Stimulated activated CD8-positive, alpha-beta memory T cell treated with anti-CD3 and anti-CD28 coated beads, Interleukin-2, amount 100 ng/mL, for 1 hour (primary cell): ENCODE measurements around the gene AGAP1.

Experiments
- DNase-seq, 2 donors: peaks; one replicate each; pipeline ENCODE4 v3.0.0-alpha.2; 2020; ENCODE audit warnings: low read depth in 2 of 2

Gene AGAP1

GRCh38 chr2:235845245-235845644 lies 351.4 kb downstream of the AGAP1 start:
- no peak for DNase-seq

DNA sequence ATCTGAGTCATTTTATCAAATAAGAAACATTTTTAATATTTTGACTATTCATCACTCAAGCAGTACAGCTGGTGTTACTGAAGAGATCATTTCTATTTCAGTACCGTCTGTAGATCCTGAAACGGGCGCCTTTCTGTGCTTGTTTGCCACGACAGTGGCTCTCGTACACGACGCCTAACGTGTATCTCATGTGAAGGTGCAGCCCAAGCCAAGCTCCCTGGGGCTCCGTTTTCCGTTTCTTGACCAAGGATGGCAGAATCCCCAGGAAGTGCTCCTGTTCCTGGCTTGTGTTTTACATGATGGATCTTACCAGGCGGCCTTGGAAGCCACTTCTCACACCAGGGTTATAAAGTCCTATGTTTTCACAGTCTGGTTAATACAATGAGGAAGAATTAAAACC lies 353.7 kb downstream of the AGAP1 start:
- no peak for DNase-seq

DNA sequence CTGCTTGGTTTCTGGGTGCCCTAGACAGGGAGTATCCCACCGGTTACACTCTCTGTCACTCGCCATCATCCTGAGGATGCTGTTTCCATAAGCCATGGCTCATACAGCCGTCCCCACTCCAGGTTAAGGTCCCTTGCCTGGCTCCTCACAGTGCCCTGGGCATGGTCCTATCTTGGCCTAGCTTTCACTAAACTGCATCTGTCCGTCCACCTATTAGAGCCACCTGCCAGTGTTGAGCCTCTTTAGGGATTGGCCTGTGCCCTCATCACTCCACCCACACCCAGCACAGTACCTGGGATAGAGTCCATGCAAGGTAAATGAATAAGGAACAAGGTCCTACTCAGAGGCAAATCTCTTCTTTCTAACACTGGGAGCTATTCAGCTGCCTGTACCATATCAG lies 354.2 kb downstream of the AGAP1 start:
- no peak for DNase-seq

DNA sequence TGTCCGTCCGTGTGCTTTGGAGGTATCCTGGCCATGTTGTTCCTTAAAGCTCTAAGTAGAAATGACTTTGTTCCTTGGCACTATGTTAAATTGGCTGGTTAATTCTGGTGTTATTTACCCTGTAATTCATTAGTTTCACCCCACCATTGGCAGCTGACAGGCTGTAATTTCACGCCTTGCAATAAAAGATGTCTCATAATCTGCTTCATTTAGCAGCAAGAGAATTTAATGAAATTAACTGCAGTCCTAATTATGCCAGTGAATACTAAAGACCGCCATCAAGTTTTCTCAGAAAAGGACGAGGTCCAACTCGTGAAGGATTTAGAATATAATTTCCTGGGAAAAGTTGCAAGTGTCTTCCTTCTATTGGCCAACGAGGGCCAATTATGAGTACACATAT lies 355.1 kb downstream of the AGAP1 start:
- no peak for DNase-seq

DNA sequence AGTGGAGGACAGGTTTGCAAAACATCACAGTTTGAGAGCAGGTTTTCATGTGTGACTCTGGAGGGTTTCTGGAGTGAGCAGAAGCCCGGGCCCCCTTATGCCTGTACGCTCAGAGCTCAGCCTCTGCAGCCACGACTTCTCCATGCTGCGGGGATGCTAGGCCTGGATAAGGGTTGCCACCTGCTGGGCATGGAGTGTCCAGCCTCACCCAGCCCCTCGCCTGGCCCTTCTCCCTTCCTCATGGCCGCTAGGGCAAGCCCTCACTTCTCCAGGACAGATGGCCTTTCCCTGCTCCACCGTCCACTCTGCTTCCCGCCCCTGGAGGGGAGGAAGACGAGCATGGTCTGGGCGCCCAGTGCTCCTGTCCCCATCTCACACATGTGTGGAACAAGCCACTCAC lies 355.6 kb downstream of the AGAP1 start:
- no peak for DNase-seq

- no peak for DNase-seq
Observed at GRCh38 chr2:235850289-235850688, 356.4 kb downstream of the AGAP1 start.

DNA sequence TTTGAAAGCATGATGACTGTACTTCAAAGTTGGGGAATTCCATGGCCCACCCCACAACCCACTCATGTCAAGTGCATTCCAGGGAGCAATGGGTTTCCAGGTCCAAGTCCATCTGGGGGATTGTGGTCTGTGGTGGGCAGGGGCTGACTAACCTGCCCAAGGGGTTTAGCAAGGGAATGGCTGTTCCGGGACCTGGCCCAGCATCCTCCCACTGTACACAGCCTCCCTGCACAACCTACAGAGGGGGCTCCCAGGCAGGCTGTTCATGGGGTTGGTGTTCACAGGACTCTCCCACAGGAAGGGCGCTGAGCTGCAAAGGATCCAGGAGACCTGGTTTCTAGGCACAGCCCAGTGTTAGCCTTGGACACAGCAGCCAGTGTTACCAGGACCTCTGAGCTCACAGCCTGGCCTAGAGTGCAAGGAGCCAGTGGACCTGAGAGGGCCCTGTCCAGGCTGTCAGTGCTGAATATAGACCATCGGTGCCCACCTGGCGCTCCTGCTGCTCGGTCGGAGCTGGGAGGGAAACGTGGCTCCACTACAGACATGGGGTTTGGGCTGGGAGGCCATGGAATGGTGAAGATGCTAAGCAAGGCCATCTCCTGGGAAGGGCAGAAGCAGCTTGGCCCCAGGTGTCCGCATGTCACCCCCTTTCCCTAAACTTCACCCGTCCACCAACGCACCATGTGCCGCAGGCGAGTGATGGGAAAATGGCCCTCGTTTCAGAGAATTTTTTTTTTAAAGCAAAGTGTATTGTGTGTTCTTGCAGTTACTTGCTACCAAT lies 357.1 kb downstream of the AGAP1 start:
- DNase-seq = no peak

GRCh38 chr2:235851828-235852525 lies 358.1 kb downstream of the AGAP1 start:
- no peak for DNase-seq

GRCh38 chr2:235852526-235852920 lies 358.7 kb downstream of the AGAP1 start:
- no peak for DNase-seq

- DNase-seq = no peak
Observed at GRCh38 chr2:235854276-235854675, 360.4 kb downstream of the AGAP1 start.

DNA sequence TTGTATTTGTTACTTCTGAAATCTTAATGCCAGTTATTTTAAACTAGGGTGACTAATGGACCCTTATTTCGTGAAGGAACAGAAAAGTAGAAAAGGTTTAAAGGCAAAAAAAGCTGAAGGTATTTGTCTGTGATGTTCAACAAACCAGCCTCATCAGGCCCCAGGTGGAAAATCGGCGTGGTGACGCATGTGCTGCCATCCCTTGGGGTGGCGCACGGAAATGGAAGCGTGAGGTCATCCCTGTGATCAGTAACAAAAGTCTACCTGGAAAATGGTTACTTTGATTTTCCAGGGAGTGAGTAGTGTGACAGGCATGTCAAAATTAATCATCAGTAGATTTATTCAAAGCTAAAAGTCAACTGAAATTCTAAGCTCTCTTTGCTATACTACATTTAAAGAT lies 361.2 kb downstream of the AGAP1 start:
- DNase-seq = no peak

DNA sequence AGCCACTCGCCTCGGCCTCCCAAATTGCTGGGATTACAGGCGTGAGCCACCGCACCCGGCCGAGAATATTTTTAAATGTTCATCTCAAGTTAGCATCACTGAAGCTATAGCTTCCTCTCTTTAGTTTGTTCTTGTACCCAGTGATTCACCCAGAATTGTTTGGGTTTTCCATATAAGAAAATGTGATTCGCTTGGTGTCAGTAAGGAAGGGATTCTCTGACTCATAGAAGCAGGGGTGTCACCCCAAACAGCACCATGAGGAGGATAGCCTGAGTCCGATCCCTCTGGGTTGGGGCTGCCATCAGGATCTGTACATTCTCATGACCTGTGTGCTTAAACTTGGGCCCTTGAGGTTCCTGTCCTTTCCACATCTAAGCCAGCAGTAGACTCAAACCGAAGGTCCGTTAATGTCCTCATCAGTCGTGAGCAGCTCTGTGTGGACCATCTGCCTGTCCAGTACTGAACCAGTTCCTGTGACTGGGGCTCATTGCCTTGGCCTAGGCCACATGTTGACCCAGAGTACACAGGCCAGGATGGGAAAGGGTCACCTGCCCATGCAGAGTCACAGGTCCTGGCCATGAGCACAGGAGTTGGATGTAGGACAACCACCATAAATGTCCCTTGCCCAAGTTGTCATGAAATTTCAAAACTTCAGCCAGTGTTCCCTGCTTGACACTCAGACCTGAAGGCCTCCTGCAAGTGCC lies 362.5 kb downstream of the AGAP1 start:
- DNase-seq = no peak

- no peak for DNase-seq
Observed at GRCh38 chr2:235857598-235857997, 363.8 kb downstream of the AGAP1 start.

- DNase-seq = no peak
Observed at GRCh38 chr2:235858881-235859280, 365.0 kb downstream of the AGAP1 start.

DNA sequence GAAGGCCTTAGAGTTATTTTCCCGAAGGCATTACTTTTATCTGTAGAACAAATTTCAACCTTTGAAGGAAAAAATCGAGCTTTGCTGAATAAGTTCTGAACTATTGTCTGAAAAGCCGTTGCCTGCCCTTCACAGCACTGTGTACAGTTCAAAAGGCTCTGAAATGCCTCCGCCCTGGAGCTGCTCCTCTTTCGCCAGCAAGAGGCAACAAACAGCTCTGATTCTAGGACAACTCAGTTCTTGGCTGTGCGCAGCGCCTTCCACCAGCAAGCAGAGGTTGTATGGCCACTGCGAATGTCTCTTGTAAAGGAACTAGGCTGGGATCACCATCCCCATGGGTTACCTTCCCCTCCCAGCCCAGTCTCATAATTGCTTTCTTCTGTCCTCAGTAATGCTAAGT lies 365.8 kb downstream of the AGAP1 start:
- no peak for DNase-seq

- DNase-seq = no peak
Observed at GRCh38 chr2:235860111-235860510, 366.3 kb downstream of the AGAP1 start.

DNA sequence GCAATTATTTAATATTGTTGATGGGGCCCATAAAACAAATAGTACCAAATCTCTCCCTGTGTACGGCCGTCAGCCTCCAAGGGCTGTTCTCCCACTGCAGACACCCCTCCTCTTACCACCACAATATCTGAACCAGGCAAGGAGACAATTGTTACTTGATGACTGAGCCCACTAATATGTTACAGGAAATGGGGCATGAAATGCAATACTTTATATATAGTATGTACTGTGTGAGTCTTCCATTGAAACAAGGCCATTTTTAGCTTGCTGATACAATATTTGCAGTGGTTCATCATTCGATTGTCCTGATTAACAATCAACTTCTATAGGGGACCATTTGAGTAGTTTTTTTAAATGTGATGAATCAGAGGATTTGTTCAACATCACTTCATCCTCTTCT lies 367.0 kb downstream of the AGAP1 start:
- DNase-seq = no peak

DNA sequence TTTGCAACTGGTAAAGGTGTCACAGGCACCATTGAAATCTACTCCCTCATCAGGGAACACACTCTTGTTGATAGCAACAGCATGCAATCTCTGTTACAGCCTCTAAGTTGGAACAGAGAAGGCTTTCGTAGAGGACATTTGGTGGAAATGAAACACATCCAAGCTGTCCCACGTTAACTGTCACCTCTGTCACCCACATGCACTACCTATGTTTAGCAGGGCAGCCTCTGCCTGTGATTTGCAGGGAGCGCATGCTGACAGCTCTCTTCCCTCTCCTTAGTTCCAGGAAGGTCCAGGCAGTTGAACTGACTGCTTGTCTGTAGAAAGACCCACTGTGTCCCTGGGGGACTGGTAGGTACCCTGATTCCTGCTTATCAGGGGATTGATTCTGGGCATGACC lies 367.5 kb downstream of the AGAP1 start:
- no peak for DNase-seq

DNA sequence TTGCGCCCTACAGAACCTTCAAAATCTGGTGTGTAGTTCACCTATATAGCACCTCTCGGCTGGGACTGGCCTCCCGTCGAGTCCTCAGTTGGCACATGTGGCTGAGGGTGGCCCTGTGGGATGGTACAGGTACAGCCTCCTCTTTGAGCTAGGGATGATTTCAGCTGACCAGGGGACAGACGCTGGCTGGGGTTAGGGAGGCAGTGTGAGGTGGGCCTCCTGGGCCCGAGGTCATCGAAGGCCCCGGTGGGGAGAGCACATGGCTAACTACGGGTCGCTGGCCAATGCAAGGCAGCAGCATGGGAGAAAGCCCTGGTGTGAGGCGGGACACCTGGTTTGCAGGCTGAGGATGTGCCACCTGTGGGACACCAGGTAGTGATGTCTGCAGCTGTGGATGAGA lies 369.6 kb downstream of the AGAP1 start:
- DNase-seq = no peak

GRCh38 chr2:235864302-235864701 lies 370.5 kb downstream of the AGAP1 start:
- DNase-seq = no peak

GRCh38 chr2:235864733-235865515 lies 371.1 kb downstream of the AGAP1 start:
- DNase-seq = no peak

- DNase-seq = no peak
Observed at GRCh38 chr2:235866373-235866772, 372.5 kb downstream of the AGAP1 start.
